ENCODE results near the gene HERC5.

Gene HERC5

GRCh38 chr4:88439161-88439760 lies 17.7 kb upstream of the HERC5 start:
- H3K27ac ChIP-seq, result no peak overlapping the region
- TF ChIP-seq CTCF (IDR thresholded peaks at IDR 0.05) (no peak), ZFX (IDR thresholded peaks at IDR 0.05; ENCODE audit: borderline replicate concordance) (no peak)

GRCh38 chr4:88440146-88440545 lies 16.8 kb upstream of the HERC5 start:
- no peak overlapping the region for H3K27ac ChIP-seq
- no peak for TF ChIP-seq CTCF (IDR thresholded peaks at IDR 0.05)
- no peak for TF ChIP-seq ZFX (IDR thresholded peaks at IDR 0.05; ENCODE audit: borderline replicate concordance)

- TF ChIP-seq CTCF (IDR thresholded peaks at IDR 0.05) (no peak), ZFX (IDR thresholded peaks at IDR 0.05; ENCODE audit: borderline replicate concordance) (no peak)
- H3K27ac ChIP-seq, result no peak overlapping the region
These were observed 15.2 kb upstream of the HERC5 start for GRCh38 chr4:88441696-88442095.

GRCh38 chr4:88442689-88443191 lies 14.2 kb upstream of the HERC5 start:
- TF ChIP-seq CTCF (IDR thresholded peaks at IDR 0.05) (no peak), ZFX (IDR thresholded peaks at IDR 0.05; ENCODE audit: borderline replicate concordance) (no peak)
- no peak overlapping the region for H3K27ac ChIP-seq

- no peak overlapping the region for H3K27ac ChIP-seq
- TF ChIP-seq CTCF (IDR thresholded peaks at IDR 0.05) (no peak), ZFX (IDR thresholded peaks at IDR 0.05; ENCODE audit: borderline replicate concordance) (no peak)
These were observed 13.4 kb upstream of the HERC5 start for GRCh38 chr4:88443486-88443885.

- TF ChIP-seq CTCF (IDR thresholded peaks at IDR 0.05), result no peak
- TF ChIP-seq ZFX (IDR thresholded peaks at IDR 0.05; ENCODE audit: borderline replicate concordance), result no peak
- H3K27ac ChIP-seq, result no peak overlapping the region
These were observed 11.7 kb upstream of the HERC5 start for GRCh38 chr4:88445252-88445651.

GRCh38 chr4:88446124-88446523 lies 10.8 kb upstream of the HERC5 start:
- no peak for TF ChIP-seq CTCF (IDR thresholded peaks at IDR 0.05)
- TF ChIP-seq ZFX (IDR thresholded peaks at IDR 0.05; ENCODE audit: borderline replicate concordance), result no peak
- H3K27ac ChIP-seq, result no peak overlapping the region

All from 22Rv1 (cell line).